PFSK-1 (cell line): ENCODE measurements around the gene RAP1GDS1.

Source experiments
- FOXP2 ChIP-seq: optimal IDR thresholded peaks from 2 replicates; pipeline ENCODE3; 2011; ENCODE audit warnings: borderline replicate concordance, control low read depth, inconsistent platforms; ENCODE audit not compliant: insufficient read depth; ENCODE audit errors: extremely low read length, extremely low read depth
- POLR2AphosphoS5 ChIP-seq: IDR thresholded peaks from 2 replicates; pipeline ENCODE4 v1.6.1; 2012; ENCODE audit warnings: low read depth, mild to moderate bottlenecking, control low read depth, low read length, moderate library complexity
- SIN3A ChIP-seq: IDR thresholded peaks from 2 replicates; pipeline ENCODE4 v1.6.1; 2012; ENCODE audit warnings: mild to moderate bottlenecking, low read length, moderate library complexity, borderline replicate concordance; ENCODE audit not compliant: insufficient read depth
- TAF1 ChIP-seq: IDR thresholded peaks from 2 replicates; pipeline ENCODE4 v1.6.1; 2012; ENCODE audit warnings: low read length, control low read depth, borderline replicate concordance; ENCODE audit not compliant: insufficient read depth
- TF ChIP-seq, protein P1 (sequence below), 2 experiments: IDR thresholded peaks; 2 replicates each; pipeline versions ENCODE4 v1.6.1 to v1.8.0; 2011 to 2012; ENCODE audit warnings: low read depth in 2 of 2, low read length in 2 of 2, control low read depth in 1 of 2, inconsistent platforms in 1 of 2, mild to moderate bottlenecking in 1 of 2, moderate library complexity in 1 of 2; ENCODE audit not compliant: insufficient read depth in 1 of 2

DNA sequence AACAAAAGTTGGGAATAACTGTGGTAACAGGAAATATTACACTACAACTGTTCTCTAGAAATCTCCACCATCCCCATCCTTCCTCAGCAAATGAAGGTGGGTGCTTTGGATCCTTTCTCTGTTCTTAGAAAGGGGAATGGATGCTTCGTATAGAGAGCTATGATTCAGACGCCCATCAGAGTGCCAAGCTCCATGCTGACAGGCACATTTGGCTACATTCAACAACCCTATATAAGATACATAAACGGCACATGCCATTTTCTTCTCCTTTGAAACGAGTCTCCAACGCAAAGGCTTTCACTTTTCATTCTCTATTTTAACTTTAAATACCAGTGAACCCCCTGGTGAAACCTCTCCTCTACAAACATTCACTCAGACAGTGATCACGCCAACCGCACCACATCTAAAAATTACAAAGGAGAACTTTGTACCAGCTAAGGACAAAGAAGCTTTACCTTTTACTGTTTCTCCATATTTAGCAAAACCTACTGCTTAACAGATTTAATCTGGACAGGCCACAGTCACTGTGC, 224.7 kb downstream of the RAP1GDS1 start:
- TF ChIP-seq POLR2AphosphoS5, result no peak
- TF ChIP-seq TAF1, result no peak
- TF ChIP-seq, protein P1, sequence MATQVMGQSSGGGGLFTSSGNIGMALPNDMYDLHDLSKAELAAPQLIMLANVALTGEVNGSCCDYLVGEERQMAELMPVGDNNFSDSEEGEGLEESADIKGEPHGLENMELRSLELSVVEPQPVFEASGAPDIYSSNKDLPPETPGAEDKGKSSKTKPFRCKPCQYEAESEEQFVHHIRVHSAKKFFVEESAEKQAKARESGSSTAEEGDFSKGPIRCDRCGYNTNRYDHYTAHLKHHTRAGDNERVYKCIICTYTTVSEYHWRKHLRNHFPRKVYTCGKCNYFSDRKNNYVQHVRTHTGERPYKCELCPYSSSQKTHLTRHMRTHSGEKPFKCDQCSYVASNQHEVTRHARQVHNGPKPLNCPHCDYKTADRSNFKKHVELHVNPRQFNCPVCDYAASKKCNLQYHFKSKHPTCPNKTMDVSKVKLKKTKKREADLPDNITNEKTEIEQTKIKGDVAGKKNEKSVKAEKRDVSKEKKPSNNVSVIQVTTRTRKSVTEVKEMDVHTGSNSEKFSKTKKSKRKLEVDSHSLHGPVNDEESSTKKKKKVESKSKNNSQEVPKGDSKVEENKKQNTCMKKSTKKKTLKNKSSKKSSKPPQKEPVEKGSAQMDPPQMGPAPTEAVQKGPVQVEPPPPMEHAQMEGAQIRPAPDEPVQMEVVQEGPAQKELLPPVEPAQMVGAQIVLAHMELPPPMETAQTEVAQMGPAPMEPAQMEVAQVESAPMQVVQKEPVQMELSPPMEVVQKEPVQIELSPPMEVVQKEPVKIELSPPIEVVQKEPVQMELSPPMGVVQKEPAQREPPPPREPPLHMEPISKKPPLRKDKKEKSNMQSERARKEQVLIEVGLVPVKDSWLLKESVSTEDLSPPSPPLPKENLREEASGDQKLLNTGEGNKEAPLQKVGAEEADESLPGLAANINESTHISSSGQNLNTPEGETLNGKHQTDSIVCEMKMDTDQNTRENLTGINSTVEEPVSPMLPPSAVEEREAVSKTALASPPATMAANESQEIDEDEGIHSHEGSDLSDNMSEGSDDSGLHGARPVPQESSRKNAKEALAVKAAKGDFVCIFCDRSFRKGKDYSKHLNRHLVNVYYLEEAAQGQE (IDR thresholded peaks at IDR 0.05; ENCODE audit: insufficient read depth in 1 of 2, low read depth in 2 of 2, low read length in 2 of 2), result no peak
- no peak for TF ChIP-seq SIN3A
- no peak for TF ChIP-seq FOXP2
